Measurements from ENCODE around the gene MRPL39.

MRPL39 gene

GRCh38 chr21:25566645-25567044, 40.6 kb downstream of the MRPL39 start:
- no peak for DNase-seq

GRCh38 chr21:25565272-25566211, 41.7 kb downstream of the MRPL39 start:
- no peak for DNase-seq

GRCh38 chr21:25564349-25564948, 42.8 kb downstream of the MRPL39 start:
- DNase-seq = no peak

- DNase-seq = no peak
These were observed 43.7 kb downstream of the MRPL39 start for GRCh38 chr21:25563361-25564116.

GRCh38 chr21:25562660-25563059, 44.6 kb downstream of the MRPL39 start:
- DNase-seq = no peak

- DNase-seq = no peak
These were observed 45.3 kb downstream of the MRPL39 start for GRCh38 chr21:25561668-25562641.

- DNase-seq = no peak
These were observed 46.4 kb downstream of the MRPL39 start for GRCh38 chr21:25560891-25561290.

- no peak for DNase-seq
These were observed 47.0 kb downstream of the MRPL39 start for GRCh38 chr21:25560271-25560685.

GRCh38 chr21:25559746-25560145, 47.5 kb downstream of the MRPL39 start:
- no peak for DNase-seq

GRCh38 chr21:25558123-25558522, 49.2 kb downstream of the MRPL39 start:
- DNase-seq = no peak

GRCh38 chr21:25557180-25557579, 50.1 kb downstream of the MRPL39 start:
- no peak for DNase-seq

GRCh38 chr21:25556091-25556490, 51.2 kb downstream of the MRPL39 start:
- DNase-seq = no peak

- DNase-seq = no peak
These were observed 51.8 kb downstream of the MRPL39 start for GRCh38 chr21:25555492-25555891.

- DNase-seq = no peak
These were observed 54.4 kb downstream of the MRPL39 start for GRCh38 chr21:25552856-25553255.

GRCh38 chr21:25551569-25551968, 55.7 kb downstream of the MRPL39 start:
- DNase-seq = no peak

GRCh38 chr21:25550352-25551120, 56.7 kb downstream of the MRPL39 start:
- DNase-seq = no peak

- no peak for DNase-seq
These were observed 66.2 kb downstream of the MRPL39 start for GRCh38 chr21:25541042-25541441.

GRCh38 chr21:25539606-25540005, 67.7 kb downstream of the MRPL39 start:
- no peak for DNase-seq

- DNase-seq = no peak
These were observed 70.1 kb downstream of the MRPL39 start for GRCh38 chr21:25537174-25537573.

- no peak for DNase-seq
These were observed 70.5 kb downstream of the MRPL39 start for GRCh38 chr21:25536752-25537151.

- no peak for DNase-seq
These were observed 71.4 kb downstream of the MRPL39 start for GRCh38 chr21:25535849-25536248.

Measured in midbrain (tissue), 1 donor.